Activated CD8-positive, alpha-beta T cell treated with anti-CD3 and anti-CD28 coated beads, Interleukin-2, amount 10 ng/mL, durations not matched to agents 7 days and 5 days (primary cell): ENCODE results near the gene CNBP. TPM values are rescaled to one million over a fixed set of nuclear protein-coding genes. Genes with fewer than 3 reads are reported as not detected.
"Not testable (repeated sequence)": the region's sequence is repeated elsewhere in the genome, so short reads cannot be mapped to it uniquely, and the experiment has no call there.

Experiments used
- ATAC-seq: fragments of 150-1000 bp; cut with Tn5 transposase; one replicate; pipeline ENCODE4 v1.10.0; 2021; ENCODE audit warnings: moderate library complexity
- CTCF ChIA-PET: fragments of 350-600 bp; sonication (Branson Sonifier 250); formaldehyde crosslinking; loops from one replicate; lab custom pipeline; 2021; ENCODE audit warnings: antibody characterized with exemption; lab: Charles Lee
- POLR2A ChIA-PET: fragments of 350-600 bp; sonication (Branson Sonifier 250); formaldehyde crosslinking; loops from one replicate; lab custom pipeline; 2021; ENCODE audit warnings: antibody characterized with exemption; lab: Charles Lee
- DNase-seq: peaks from one replicate; pipeline ENCODE4 v3.0.0-alpha.2; 2020
- H3K27ac Mint-ChIP-seq: one replicate; pipeline ENCODE4 v1.8.0; 2021; ENCODE audit warnings: mild to moderate bottlenecking, mixed read lengths
- H3K27me3 Mint-ChIP-seq: one replicate; pipeline ENCODE4 v1.8.0; 2021; ENCODE audit warnings: low read depth, mixed read lengths
- H3K36me3 Mint-ChIP-seq: one replicate; pipeline ENCODE4 v1.8.0; 2021; ENCODE audit warnings: low read depth, mixed read lengths
- H3K4me1 Mint-ChIP-seq: one replicate; pipeline ENCODE4 v1.8.0; 2021; ENCODE audit warnings: low read depth, mixed read lengths
- H3K4me3 Mint-ChIP-seq: one replicate; pipeline ENCODE4 v1.8.0; 2021; ENCODE audit warnings: mild to moderate bottlenecking, mixed read lengths
- H3K9me3 Mint-ChIP-seq: one replicate; pipeline ENCODE4 v1.8.0; 2022; ENCODE audit warnings: mixed read lengths; ENCODE audit not compliant: insufficient read depth
- total RNA-seq, 2 experiments: library from RNA; stranded (reverse); gene quantifications; one replicate each; pipeline ENCODE4 v1.2.3, GENCODE V29; 2021

The CNBP gene
- total RNA-seq, 2 experiments from 2014 or later, result 263 to 273 TPM

- Mint-ChIP-seq H3K27me3 (no peaks in the 10 kb centered on the region), H3K4me3 (no peak overlapping the region), H3K4me1 (peaks cover 24% of the 10 kb centered on the region), H3K36me3 (peaks cover 43% of the 10 kb centered on the region), H3K9me3 (no peaks in the 10 kb centered on the region), H3K27ac (peak overlapping the region; percentile 63)
- POLR2A ChIA-PET, result no interaction called here
- CTCF ChIA-PET, result interaction anchor here (3.3 kb wide), 1 partner anchor 82 kb away, joined by 71 read pairs; no protein-coding TSS in a partner anchor
- DNase-seq, result no peak
- no peak for ATAC-seq
Measured at GRCh38 chr3:129164500-129164899, 19.2 kb downstream of the CNBP start.

- DNase-seq, result no peak
- ATAC-seq, result no peak
- ChIA-PET CTCF (interaction anchor here (1.0 to 3.3 kb wide), 25 partner anchors 9 to 285 kb away, joined by 3 to 71 read pairs (median 8); partner anchors contain the start of genes CNBP, COPG1 and RAB43), POLR2A (interaction anchor here (0.6 to 2.3 kb wide), 7 partner anchors 20 to 429 kb away, joined by 3 to 18 read pairs (median 13); partner anchors contain the start of genes CNBP and RAB43)
- Mint-ChIP-seq H3K36me3 (peaks cover 46% of the 10 kb centered on the region), H3K27me3 (no peaks in the 10 kb centered on the region), H3K27ac (peak overlapping the region; percentile 99), H3K9me3 (no peaks in the 10 kb centered on the region), H3K4me1 (peaks cover 36% of the 10 kb centered on the region), H3K4me3 (peak overlapping the region; percentile 91)
Measured at GRCh38 chr3:129162729-129163579, 20.7 kb downstream of the CNBP start.

- H3K9me3 Mint-ChIP-seq, result no peaks in the 10 kb centered on the region
- H3K36me3 Mint-ChIP-seq, result peaks cover 38% of the 10 kb centered on the region
- H3K4me1 Mint-ChIP-seq, result peaks cover 36% of the 10 kb centered on the region
- peak; percentile 4 for ATAC-seq
- ChIA-PET CTCF (interaction anchor here (0.8 to 3.3 kb wide), 27 partner anchors 10 to 238 kb away, joined by 3 to 71 read pairs (median 8); partner anchors contain the start of genes CNBP, COPG1 and RAB43), POLR2A (interaction anchor here (0.6 to 2.3 kb wide), 12 partner anchors 11 to 154 kb away, joined by 3 to 18 read pairs (median 4); partner anchors contain the start of genes CNBP, COPG1 and RAB43)
- peak overlapping the region; percentile 91 for H3K4me3 Mint-ChIP-seq
- peak overlapping the region; percentile 99 for H3K27ac Mint-ChIP-seq
- DNase-seq, result peak; percentile 56
- no peaks in the 10 kb centered on the region for H3K27me3 Mint-ChIP-seq
Measured at GRCh38 chr3:129161860-129162271, 21.8 kb downstream of the CNBP start.

- Mint-ChIP-seq H3K9me3 (no peaks in the 10 kb centered on the region), H3K4me3 (peak within 1 kb of the TSS; percentile 91), H3K27me3 (no peaks in the 10 kb centered on the region), H3K4me1 (peaks cover 36% of the 10 kb centered on the region), H3K27ac (peak within 1 kb of the TSS; percentile 99), H3K36me3 (peaks cover 35% of the 10 kb centered on the region)
- DNase-seq, result peak; percentile 93
- ChIA-PET CTCF (interaction anchor here (0.8 to 3.3 kb wide), 27 partner anchors 10 to 239 kb away, joined by 3 to 71 read pairs (median 8); partner anchors contain the start of genes CNBP, COPG1 and RAB43), POLR2A (interaction anchor here (0.6 to 2.3 kb wide), 15 partner anchors 11 to 154 kb away, joined by 3 to 18 read pairs (median 4); partner anchors contain the start of genes CNBP, COPG1 and RAB43)
- peak; percentile 84 for ATAC-seq
Measured at GRCh38 chr3:129160891-129161859, 22.5 kb downstream of the CNBP start, which contains the start of gene ISY1. Gene ISY1, minus strand, starts transcription at chr3:129161063. Its CDS starts 88 bp downstream, at chr3:129160975.

- peaks cover 29% of the 10 kb centered on the region for H3K36me3 Mint-ChIP-seq
- DNase-seq (no peak), ATAC-seq (no peak)
- no peak overlapping the region for H3K27ac Mint-ChIP-seq
- no peak overlapping the region for H3K4me3 Mint-ChIP-seq
- ChIA-PET POLR2A (no interaction called here), CTCF (interaction anchor here (1.2 to 2.1 kb wide), 5 partner anchors 11 to 175 kb away, joined by 4 to 6 read pairs (median 4); no protein-coding TSS in a partner anchor)
- H3K4me1 Mint-ChIP-seq, result no peaks in the 10 kb centered on the region
- H3K27me3 Mint-ChIP-seq, result no peaks in the 10 kb centered on the region
- no peaks in the 10 kb centered on the region for H3K9me3 Mint-ChIP-seq
Measured at GRCh38 chr3:129144786-129145185, 38.9 kb downstream of the CNBP start.

- POLR2A ChIA-PET, CTCF ChIA-PET: not testable (repeated sequence)
Measured at GRCh38 chr3:129141011-129141410, 42.7 kb downstream of the CNBP start.

GRCh38 chr3:129139911-129140310 is 43.8 kb downstream of the CNBP start:
- POLR2A ChIA-PET, result no interaction called here
- CTCF ChIA-PET, result no interaction called here
- H3K27ac Mint-ChIP-seq, result no peak overlapping the region
- H3K9me3 Mint-ChIP-seq, result no peaks in the 10 kb centered on the region
- H3K27me3 Mint-ChIP-seq, result no peaks in the 10 kb centered on the region
- H3K4me3 Mint-ChIP-seq, result no peak overlapping the region
- no peak for DNase-seq
- H3K36me3 Mint-ChIP-seq, result peaks cover 16% of the 10 kb centered on the region
- H3K4me1 Mint-ChIP-seq, result no peaks in the 10 kb centered on the region
- ATAC-seq, result no peak

More at GRCh38 chr3:129141011-129141410, 42.7 kb downstream of the CNBP start:
- H3K9me3 Mint-ChIP-seq, H3K27me3 Mint-ChIP-seq, DNase-seq, H3K4me3 Mint-ChIP-seq, ATAC-seq, H3K4me1 Mint-ChIP-seq, H3K27ac Mint-ChIP-seq: not testable (repeated sequence)
- H3K36me3 Mint-ChIP-seq, result peaks cover 21% of the 10 kb centered on the region

- peaks cover 33% of the 10 kb centered on the region for H3K36me3 Mint-ChIP-seq
- H3K27me3 Mint-ChIP-seq, ATAC-seq, POLR2A ChIA-PET, DNase-seq, H3K4me3 Mint-ChIP-seq, H3K9me3 Mint-ChIP-seq, H3K27ac Mint-ChIP-seq: not testable (repeated sequence)
- CTCF ChIA-PET, result interaction anchor here (1.0 to 1.4 kb wide), 2 partner anchors 14 to 109 kb away, joined by 4 read pairs; partner anchors contain the start of gene RAB43
- H3K4me1 Mint-ChIP-seq, result peaks cover 11% of the 10 kb centered on the region
Measured at GRCh38 chr3:129136275-129136674, 47.4 kb downstream of the CNBP start.

- H3K9me3 Mint-ChIP-seq, result no peaks in the 10 kb centered on the region
- H3K27me3 Mint-ChIP-seq, result no peaks in the 10 kb centered on the region
- peaks cover 45% of the 10 kb centered on the region for H3K36me3 Mint-ChIP-seq
- peak overlapping the region; percentile 48 for H3K27ac Mint-ChIP-seq
- CTCF ChIA-PET, result interaction anchor here (1.3 to 4.1 kb wide), 6 partner anchors 11 to 162 kb away, joined by 3 to 17 read pairs (median 6); partner anchors contain the start of gene RAB43
- H3K4me1 Mint-ChIP-seq, result peaks cover 11% of the 10 kb centered on the region
- DNase-seq (no peak), ATAC-seq (peak; percentile 31)
- POLR2A ChIA-PET, result interaction anchor here (1.4 to 4.0 kb wide), 2 partner anchors 10 to 184 kb away, joined by 3 to 24 read pairs; partner anchors contain the start of gene RAB43
- no peak overlapping the region for H3K4me3 Mint-ChIP-seq
Measured at GRCh38 chr3:129132097-129132866, 51.4 kb downstream of the CNBP start.

- DNase-seq (no peak), ATAC-seq (no peak)
- ChIA-PET POLR2A (interaction anchor here (1.4 to 4.0 kb wide), 2 partner anchors 10 to 184 kb away, joined by 3 to 24 read pairs; partner anchors contain the start of gene RAB43), CTCF (interaction anchor here (1.3 to 4.1 kb wide), 6 partner anchors 10 to 162 kb away, joined by 3 to 17 read pairs (median 6); partner anchors contain the start of gene RAB43)
- Mint-ChIP-seq H3K9me3 (no peaks in the 10 kb centered on the region), H3K4me3 (no peak overlapping the region), H3K36me3 (peaks cover 47% of the 10 kb centered on the region), H3K4me1 (peaks cover 11% of the 10 kb centered on the region), H3K27me3 (no peaks in the 10 kb centered on the region), H3K27ac (peak overlapping the region; percentile 23)
Measured at GRCh38 chr3:129131465-129132088, 52.1 kb downstream of the CNBP start.
